HepG2 (cell line): Measurements from ENCODE around the gene ZNF217. TPM values are rescaled to one million over a fixed set of nuclear protein-coding genes. Genes with fewer than 3 reads are reported as not detected.

Source experiments
- ARID2 ChIP-seq: sonication (generic); formaldehyde crosslinking; IDR thresholded peaks from 2 replicates; pipeline ENCODE4 v1.8.1; 2022; ENCODE audit warnings: mild to moderate bottlenecking, missing genetic modification reagents, borderline replicate concordance
- DMAP1 ChIP-seq: IDR thresholded peaks from 2 replicates; pipeline ENCODE4 v1.6.1; 2016
- ETV6 ChIP-seq: sonication (generic); formaldehyde crosslinking; conservative IDR thresholded peaks from 2 replicates; pipeline ENCODE4 v1.4.0; 2020; ENCODE audit warnings: missing genetic modification reagents
- KDM1A ChIP-seq: IDR thresholded peaks from 2 replicates; pipeline ENCODE4 v1.6.1; 2016; ENCODE audit warnings: missing compliant biosample characterization
- RORA ChIP-seq: sonication (generic); formaldehyde crosslinking; IDR thresholded peaks from 2 replicates; pipeline ENCODE4 v1.5.0; 2020; ENCODE audit warnings: mild to moderate bottlenecking, missing genetic modification reagents, moderate library complexity
- SMC3 ChIP-seq: IDR thresholded peaks from 2 replicates; pipeline ENCODE4 v1.6.1; 2011; ENCODE audit warnings: low read length, improper control_type of control experiment
- TOPORS ChIP-seq: sonication (generic); formaldehyde crosslinking; IDR thresholded peaks from 2 replicates; pipeline ENCODE4 v1.8.0; 2023; ENCODE audit warnings: mild to moderate bottlenecking, missing genetic modification reagents
- ZBTB40 ChIP-seq, 2 experiments: fragments of 450-650 bp in 1 of 2; sonication (generic) in 1 of 2; formaldehyde crosslinking in 1 of 2; IDR thresholded peaks; 2 replicates each; pipeline versions ENCODE4 v1.6.1 to v1.8.0; 2016 to 2022; ENCODE audit warnings: antibody characterized with exemption in 1 of 2, mild to moderate bottlenecking in 1 of 2, missing genetic modification reagents in 1 of 2
- ZFP36 ChIP-seq: fragments of 150-350 bp; IDR thresholded peaks from 2 replicates; pipeline ENCODE4 v1.6.1; 2018; ENCODE audit warnings: borderline replicate concordance, low read length, low read depth; ENCODE audit not compliant: partially characterized antibody
- ZFP41 ChIP-seq: sonication (generic); formaldehyde crosslinking; IDR thresholded peaks from 2 replicates; pipeline ENCODE4 v1.4.0; 2020; ENCODE audit warnings: mild to moderate bottlenecking, missing genetic modification reagents, borderline replicate concordance
- ZNF143 ChIP-seq: sonication (generic); formaldehyde crosslinking; IDR thresholded peaks from 2 replicates; pipeline ENCODE4 v1.4.0; 2020; ENCODE audit warnings: missing genetic modification reagents
- ZNF550 ChIP-seq: sonication (generic); formaldehyde crosslinking; IDR thresholded peaks from 2 replicates; pipeline ENCODE4 v1.4.0; 2020; ENCODE audit warnings: mild to moderate bottlenecking, missing genetic modification reagents, borderline replicate concordance
- ZSCAN31 ChIP-seq: sonication (generic); formaldehyde crosslinking; IDR thresholded peaks from 2 replicates; pipeline ENCODE4 v1.5.0; 2020; ENCODE audit warnings: low read depth, mild to moderate bottlenecking, missing genetic modification reagents
- polyA plus RNA-seq, 8 experiments: library from polyadenylated mRNA; depleted of rRNA in 3 of 8; stranded (reverse) in 7 of 8; unstranded in 1 of 8; fragments of >200 nt; fragmentation: Illumina TruSeq in 4 of 8; extraction: Trizol in 4 of 8; gene quantifications; 2 replicates each; pipeline versions ENCODE4 v1.2.1 to v1.2.3, GENCODE V29; 2011 to 2016; ENCODE audit warnings: low read depth in 4 of 8, missing spikeins in 1 of 8, mixed read lengths in 1 of 8; ENCODE audit not compliant: insufficient read depth in 1 of 8
- total RNA-seq, 5 experiments: library from RNA; depleted of rRNA; stranded (reverse); fragments of >200 nt; fragmentation: Illumina TruSeq; extraction: Trizol; gene quantifications; 2 replicates each; pipeline ENCODE4 v1.2.3, GENCODE V29; 2016; ENCODE audit warnings: low read depth in 1 of 5
- TF ChIP-seq, protein P1 (sequence below): sonication (generic); formaldehyde crosslinking; IDR thresholded peaks from 2 replicates; pipeline ENCODE4 v1.5.1; 2020; ENCODE audit warnings: mild to moderate bottlenecking, missing genetic modification reagents, borderline replicate concordance

The ZNF217 gene
- total and polyA plus RNA-seq, 2 of the 13 experiments (the other 11 are each of a cell fraction or from before 2014, with no cell fraction given): 22.3 to 29.8 TPM

DNA sequence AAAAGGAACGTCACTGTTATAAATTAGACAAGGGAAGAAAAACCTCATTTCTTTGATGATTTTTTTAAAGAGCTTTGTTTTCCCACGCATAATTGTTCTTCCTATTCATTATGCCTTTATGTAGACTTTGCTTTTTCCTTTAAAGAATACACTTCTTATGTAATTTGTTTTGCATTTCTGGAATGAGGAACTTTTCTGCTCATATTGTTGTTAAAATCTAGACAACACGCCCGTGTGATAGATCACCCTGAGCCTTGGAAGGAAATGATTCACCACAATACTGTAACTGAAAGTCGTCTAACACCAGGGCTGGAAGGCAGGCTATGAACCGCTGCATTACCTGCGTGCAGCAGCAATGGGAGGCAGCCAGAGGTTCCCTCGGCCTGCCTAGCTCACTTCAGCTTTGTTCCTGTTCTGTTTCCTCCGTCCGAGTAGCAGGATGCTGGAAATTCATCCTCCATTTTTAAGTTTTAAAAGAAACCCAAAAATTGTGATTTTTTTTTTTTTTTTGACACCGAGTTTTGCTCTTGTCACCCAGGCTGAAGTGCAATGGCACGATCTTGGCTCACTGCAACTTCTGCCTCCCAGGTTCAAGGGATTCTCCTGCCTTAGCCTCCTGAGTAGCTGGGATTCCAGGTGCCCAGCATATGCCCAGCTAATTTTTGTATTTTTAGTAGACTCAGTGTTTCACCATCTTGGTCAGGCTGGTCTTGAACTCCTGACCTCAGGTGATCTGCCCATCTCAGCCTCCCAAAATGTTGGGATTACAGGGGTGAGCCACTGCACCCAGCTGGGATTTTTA lies 49.6 kb upstream of the ZNF217 start (continued):
- TF ChIP-seq, protein P1, sequence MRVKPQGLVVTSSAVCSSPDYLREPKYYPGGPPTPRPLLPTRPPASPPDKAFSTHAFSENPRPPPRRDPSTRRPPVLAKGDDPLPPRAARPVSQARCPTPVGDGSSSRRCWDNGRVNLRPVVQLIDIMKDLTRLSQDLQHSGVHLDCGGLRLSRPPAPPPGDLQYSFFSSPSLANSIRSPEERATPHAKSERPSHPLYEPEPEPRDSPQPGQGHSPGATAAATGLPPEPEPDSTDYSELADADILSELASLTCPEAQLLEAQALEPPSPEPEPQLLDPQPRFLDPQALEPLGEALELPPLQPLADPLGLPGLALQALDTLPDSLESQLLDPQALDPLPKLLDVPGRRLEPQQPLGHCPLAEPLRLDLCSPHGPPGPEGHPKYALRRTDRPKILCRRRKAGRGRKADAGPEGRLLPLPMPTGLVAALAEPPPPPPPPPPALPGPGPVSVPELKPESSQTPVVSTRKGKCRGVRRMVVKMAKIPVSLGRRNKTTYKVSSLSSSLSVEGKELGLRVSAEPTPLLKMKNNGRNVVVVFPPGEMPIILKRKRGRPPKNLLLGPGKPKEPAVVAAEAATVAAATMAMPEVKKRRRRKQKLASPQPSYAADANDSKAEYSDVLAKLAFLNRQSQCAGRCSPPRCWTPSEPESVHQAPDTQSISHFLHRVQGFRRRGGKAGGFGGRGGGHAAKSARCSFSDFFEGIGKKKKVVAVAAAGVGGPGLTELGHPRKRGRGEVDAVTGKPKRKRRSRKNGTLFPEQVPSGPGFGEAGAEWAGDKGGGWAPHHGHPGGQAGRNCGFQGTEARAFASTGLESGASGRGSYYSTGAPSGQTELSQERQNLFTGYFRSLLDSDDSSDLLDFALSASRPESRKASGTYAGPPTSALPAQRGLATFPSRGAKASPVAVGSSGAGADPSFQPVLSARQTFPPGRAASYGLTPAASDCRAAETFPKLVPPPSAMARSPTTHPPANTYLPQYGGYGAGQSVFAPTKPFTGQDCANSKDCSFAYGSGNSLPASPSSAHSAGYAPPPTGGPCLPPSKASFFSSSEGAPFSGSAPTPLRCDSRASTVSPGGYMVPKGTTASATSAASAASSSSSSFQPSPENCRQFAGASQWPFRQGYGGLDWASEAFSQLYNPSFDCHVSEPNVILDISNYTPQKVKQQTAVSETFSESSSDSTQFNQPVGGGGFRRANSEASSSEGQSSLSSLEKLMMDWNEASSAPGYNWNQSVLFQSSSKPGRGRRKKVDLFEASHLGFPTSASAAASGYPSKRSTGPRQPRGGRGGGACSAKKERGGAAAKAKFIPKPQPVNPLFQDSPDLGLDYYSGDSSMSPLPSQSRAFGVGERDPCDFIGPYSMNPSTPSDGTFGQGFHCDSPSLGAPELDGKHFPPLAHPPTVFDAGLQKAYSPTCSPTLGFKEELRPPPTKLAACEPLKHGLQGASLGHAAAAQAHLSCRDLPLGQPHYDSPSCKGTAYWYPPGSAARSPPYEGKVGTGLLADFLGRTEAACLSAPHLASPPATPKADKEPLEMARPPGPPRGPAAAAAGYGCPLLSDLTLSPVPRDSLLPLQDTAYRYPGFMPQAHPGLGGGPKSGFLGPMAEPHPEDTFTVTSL (CRISPR knock-in tag): peak; percentile 50; the same call in 1 of the 2 replicates
- TF ChIP-seq TOPORS: peak; percentile 91; the same call in 1 of the 2 replicates
- no peak for TF ChIP-seq ETV6
- peak; percentile 68 for TF ChIP-seq DMAP1 (CRISPR knock-in tag)
- TF ChIP-seq ZNF143 (CRISPR knock-in tag): no peak
- peak; percentile 91 for TF ChIP-seq ARID2 (CRISPR knock-in tag)
- peak; percentile 2; the same call in 1 of the 2 replicates for TF ChIP-seq SMC3
- TF ChIP-seq RORA: no peak
- no peak for TF ChIP-seq ZFP36
- no peak for TF ChIP-seq ZNF550
- TF ChIP-seq ZFP41 (CRISPR knock-in tag): peak; percentile 55; the same call in 1 of the 2 replicates
- no peak for TF ChIP-seq KDM1A (CRISPR knock-in tag)
- TF ChIP-seq ZBTB40 (IDR thresholded peaks at IDR 0.05): no peak
- TF ChIP-seq ZBTB40 (CRISPR knock-in tag; IDR thresholded peaks at IDR 0.05): peak; percentile 3; the same call in 1 of the 2 replicates
- 0 out of 2 replicates have a peak, but pooled peaks have one; percentile 3 for TF ChIP-seq ZSCAN31 (CRISPR knock-in tag)
